H1 (cell line): Measurements from ENCODE around the gene TRIM58. TPM values are rescaled to one million over a fixed set of nuclear protein-coding genes. Genes with fewer than 3 reads are reported as not detected.

Experiments
- CHD7 ChIP-seq: fragments of 300-600 bp; sonication (generic); IDR thresholded peaks from 2 replicates; pipeline ENCODE4 v1.7.1; 2012; ENCODE audit warnings: low read length, moderate library complexity, mild to moderate bottlenecking, inconsistent platforms; ENCODE audit not compliant: insufficient replicate concordance
- KDM5A ChIP-seq: fragments of 200-600 bp; IDR thresholded peaks from 2 replicates; pipeline ENCODE4 v1.7.1; 2012; ENCODE audit warnings: mild to moderate bottlenecking, low read length, inconsistent platforms, mixed read lengths
- MAFK ChIP-seq: IDR thresholded peaks from 2 replicates; pipeline ENCODE4 v1.6.1; 2012; ENCODE audit warnings: low read depth, mild to moderate bottlenecking, improper control_type of control experiment, low read length
- POLR2A ChIP-seq, 2 experiments: IDR thresholded peaks; 1 replicate in 1 of 2; 2 replicates in 1 of 2; pipeline ENCODE4 v1.6.1; 2011; ENCODE audit warnings: low read depth in 2 of 2, low read length in 2 of 2, mild to moderate bottlenecking in 2 of 2; ENCODE audit errors: control extremely low read depth in 1 of 2
- SP1 ChIP-seq: IDR thresholded peaks from 2 replicates; pipeline ENCODE4 v1.6.1; 2011; ENCODE audit warnings: low read depth, low read length
- TAF1 ChIP-seq: IDR thresholded peaks from 2 replicates; pipeline ENCODE4 v1.6.1; 2011; ENCODE audit warnings: mild to moderate bottlenecking, low read depth, low read length
- polyA plus RNA-seq, 7 experiments: library from polyadenylated mRNA; depleted of rRNA in 3 of 7; stranded (reverse) in 5 of 7; unstranded in 2 of 7; fragments of >200 nt in 5 of 7; fragments of 200-250 nt in 2 of 7; gene quantifications; 1 replicate in 5 of 7; 2 replicates in 1 of 7; 4 replicates in 1 of 7; pipeline versions ENCODE4 v1.2.1 to v1.2.3, GENCODE V29; 2011 to 2013; ENCODE audit warnings: missing spikeins in 2 of 7, mixed read lengths in 2 of 7
- total RNA-seq: library from RNA; stranded (reverse); fragmentation: NEBNext Ultra II Directional; extraction: Animal tissue kit (Norgen Biotek cat#: 25700); gene quantifications from 2 replicates; pipeline ENCODE4 v1.2.1, GENCODE V29; 2021

TRIM58 gene
- total and polyA plus RNA-seq, 2 of the 8 experiments (the other 6 are each of a cell fraction or from before 2014, with no cell fraction given): 2.8 TPM; not detected in 1

DNA sequence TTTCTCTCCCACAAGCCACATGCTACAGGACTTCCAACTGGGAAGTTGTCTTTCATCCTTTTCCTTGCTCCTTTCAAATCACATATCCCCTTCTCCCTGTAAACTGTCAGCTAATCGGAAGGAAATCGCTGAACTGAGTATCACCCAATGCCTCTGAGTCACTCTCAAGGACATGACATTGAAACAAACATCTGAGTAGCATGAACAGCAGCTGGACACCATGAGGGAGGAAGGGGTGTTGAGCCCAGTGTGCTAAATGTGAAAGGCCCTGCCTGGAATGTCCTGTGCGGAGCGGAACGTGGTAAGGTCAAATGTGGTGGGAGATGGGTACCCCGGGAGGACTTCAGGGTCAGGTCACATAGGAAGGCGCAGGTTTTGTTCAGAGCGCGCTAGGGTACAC is 67.9 kb downstream of the TRIM58 start, which contains the start of gene OR2AJ1 (continued):
- no peak for TF ChIP-seq CHD7
- no peak for TF ChIP-seq KDM5A
- no peak for TF ChIP-seq SP1
- TF ChIP-seq POLR2A (IDR thresholded peaks at IDR 0.05; ENCODE audit: control extremely low read depth in 1 of 2, low read depth in 2 of 2, low read length in 2 of 2): no peak
- no peak for TF ChIP-seq TAF1
- no peak for TF ChIP-seq MAFK
